HEK293 (cell line): Measurements from ENCODE around the gene AKTIP.

ENCODE experiments used
- HOXA7 ChIP-seq: sonication (generic); formaldehyde crosslinking; IDR thresholded peaks from 2 replicates; pipeline ENCODE4 v1.8.1; 2022; ENCODE audit warnings: missing genetic modification reagents, borderline replicate concordance
- KLF9 ChIP-seq: fragments of 450-650 bp; formaldehyde crosslinking; IDR thresholded peaks from 2 replicates; pipeline ENCODE4 v1.5.1; 2016; ENCODE audit warnings: missing biosample characterization, missing genetic modification characterization, low read depth
- PRDM1 ChIP-seq: fragments of 450-650 bp; formaldehyde crosslinking; IDR thresholded peaks from 2 replicates; pipeline ENCODE4; 2016; ENCODE audit warnings: missing biosample characterization, missing genetic modification characterization
- ZBTB7A ChIP-seq: fragments of 450-650 bp; formaldehyde crosslinking; IDR thresholded peaks from 2 replicates; pipeline ENCODE4 v1.5.1; 2016; ENCODE audit warnings: low read depth, missing biosample characterization, missing genetic modification characterization
- ZNF138 ChIP-seq: fragments of 450-650 bp; formaldehyde crosslinking; IDR thresholded peaks from 2 replicates; pipeline ENCODE4 v1.5.1; 2016; ENCODE audit warnings: missing biosample characterization, missing genetic modification characterization, borderline replicate concordance
- ZNF140 ChIP-seq: fragments of 450-650 bp; formaldehyde crosslinking; IDR thresholded peaks from 2 replicates; pipeline ENCODE4 v1.5.1; 2016; ENCODE audit warnings: missing biosample characterization, missing genetic modification characterization
- ZNF624 ChIP-seq: fragments of 450-650 bp; formaldehyde crosslinking; IDR thresholded peaks from 2 replicates; pipeline ENCODE4 v1.5.1; 2017; ENCODE audit warnings: missing biosample characterization, missing genetic modification characterization
- TF ChIP-seq, protein P1 (sequence below): fragments of 450-650 bp; formaldehyde crosslinking; IDR thresholded peaks from 2 replicates; pipeline ENCODE4 v1.5.1; 2016; ENCODE audit warnings: missing biosample characterization, missing genetic modification characterization
- TF ChIP-seq, protein P2 (sequence below): fragments of 450-650 bp; formaldehyde crosslinking; IDR thresholded peaks from 2 replicates; pipeline ENCODE4 v1.5.1; 2016; ENCODE audit warnings: missing biosample characterization, missing genetic modification characterization
- TF ChIP-seq, protein P3 (sequence below): fragments of 450-650 bp; formaldehyde crosslinking; IDR thresholded peaks from 2 replicates; pipeline ENCODE4 v1.5.1; 2016; ENCODE audit warnings: missing biosample characterization, missing genetic modification characterization

DNA sequence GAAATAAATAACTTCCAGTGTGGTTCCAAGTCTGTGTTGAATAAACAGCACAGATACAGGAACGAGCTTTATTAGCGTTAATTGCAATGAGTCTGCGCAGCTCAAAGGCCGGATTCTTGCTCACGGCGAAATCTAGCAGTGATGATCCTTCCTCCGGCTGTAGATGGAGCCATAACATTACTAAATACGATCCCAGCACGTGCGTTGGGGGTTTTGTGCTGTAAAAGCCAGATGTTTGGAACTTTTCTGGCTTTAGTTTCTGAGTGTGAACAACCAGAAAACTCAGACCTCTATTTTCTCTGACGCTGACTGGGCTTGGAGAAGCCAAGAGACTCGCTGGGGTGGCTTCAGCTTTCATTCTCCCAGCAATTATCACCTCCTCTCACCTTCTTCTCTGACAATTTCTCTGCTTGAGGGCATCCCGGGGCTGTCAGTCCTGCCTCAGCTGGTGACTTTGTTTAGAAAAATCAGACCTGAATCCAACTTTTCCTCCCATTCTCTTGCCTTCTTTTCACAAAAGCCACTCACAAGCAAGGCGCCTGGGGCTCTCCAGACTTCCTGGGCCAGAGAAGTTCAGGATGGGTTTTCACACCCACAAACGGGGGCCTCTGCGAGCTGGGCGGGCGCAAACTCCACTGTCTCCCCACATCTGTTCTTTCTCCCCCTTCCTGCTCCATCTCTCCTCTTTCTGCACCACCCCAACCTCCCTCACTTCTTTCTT lies 47.1 kb upstream of the AKTIP start:
- TF ChIP-seq HOXA7 (CRISPR knock-in tag) (no peak), ZBTB7A (tag by site-specific recombination) (no peak), ZNF138 (no peak), PRDM1 (tag by site-specific recombination) (no peak; the same call in 1 of the 2 replicates), ZNF624 (tag by site-specific recombination) (no peak), KLF9 (tag by site-specific recombination) (no peak), ZNF140 (tag by site-specific recombination) (no peak)
- TF ChIP-seq, protein P1, sequence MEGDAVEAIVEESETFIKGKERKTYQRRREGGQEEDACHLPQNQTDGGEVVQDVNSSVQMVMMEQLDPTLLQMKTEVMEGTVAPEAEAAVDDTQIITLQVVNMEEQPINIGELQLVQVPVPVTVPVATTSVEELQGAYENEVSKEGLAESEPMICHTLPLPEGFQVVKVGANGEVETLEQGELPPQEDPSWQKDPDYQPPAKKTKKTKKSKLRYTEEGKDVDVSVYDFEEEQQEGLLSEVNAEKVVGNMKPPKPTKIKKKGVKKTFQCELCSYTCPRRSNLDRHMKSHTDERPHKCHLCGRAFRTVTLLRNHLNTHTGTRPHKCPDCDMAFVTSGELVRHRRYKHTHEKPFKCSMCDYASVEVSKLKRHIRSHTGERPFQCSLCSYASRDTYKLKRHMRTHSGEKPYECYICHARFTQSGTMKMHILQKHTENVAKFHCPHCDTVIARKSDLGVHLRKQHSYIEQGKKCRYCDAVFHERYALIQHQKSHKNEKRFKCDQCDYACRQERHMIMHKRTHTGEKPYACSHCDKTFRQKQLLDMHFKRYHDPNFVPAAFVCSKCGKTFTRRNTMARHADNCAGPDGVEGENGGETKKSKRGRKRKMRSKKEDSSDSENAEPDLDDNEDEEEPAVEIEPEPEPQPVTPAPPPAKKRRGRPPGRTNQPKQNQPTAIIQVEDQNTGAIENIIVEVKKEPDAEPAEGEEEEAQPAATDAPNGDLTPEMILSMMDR (tag by site-specific recombination) = peak; percentile 83
- TF ChIP-seq, protein P2, sequence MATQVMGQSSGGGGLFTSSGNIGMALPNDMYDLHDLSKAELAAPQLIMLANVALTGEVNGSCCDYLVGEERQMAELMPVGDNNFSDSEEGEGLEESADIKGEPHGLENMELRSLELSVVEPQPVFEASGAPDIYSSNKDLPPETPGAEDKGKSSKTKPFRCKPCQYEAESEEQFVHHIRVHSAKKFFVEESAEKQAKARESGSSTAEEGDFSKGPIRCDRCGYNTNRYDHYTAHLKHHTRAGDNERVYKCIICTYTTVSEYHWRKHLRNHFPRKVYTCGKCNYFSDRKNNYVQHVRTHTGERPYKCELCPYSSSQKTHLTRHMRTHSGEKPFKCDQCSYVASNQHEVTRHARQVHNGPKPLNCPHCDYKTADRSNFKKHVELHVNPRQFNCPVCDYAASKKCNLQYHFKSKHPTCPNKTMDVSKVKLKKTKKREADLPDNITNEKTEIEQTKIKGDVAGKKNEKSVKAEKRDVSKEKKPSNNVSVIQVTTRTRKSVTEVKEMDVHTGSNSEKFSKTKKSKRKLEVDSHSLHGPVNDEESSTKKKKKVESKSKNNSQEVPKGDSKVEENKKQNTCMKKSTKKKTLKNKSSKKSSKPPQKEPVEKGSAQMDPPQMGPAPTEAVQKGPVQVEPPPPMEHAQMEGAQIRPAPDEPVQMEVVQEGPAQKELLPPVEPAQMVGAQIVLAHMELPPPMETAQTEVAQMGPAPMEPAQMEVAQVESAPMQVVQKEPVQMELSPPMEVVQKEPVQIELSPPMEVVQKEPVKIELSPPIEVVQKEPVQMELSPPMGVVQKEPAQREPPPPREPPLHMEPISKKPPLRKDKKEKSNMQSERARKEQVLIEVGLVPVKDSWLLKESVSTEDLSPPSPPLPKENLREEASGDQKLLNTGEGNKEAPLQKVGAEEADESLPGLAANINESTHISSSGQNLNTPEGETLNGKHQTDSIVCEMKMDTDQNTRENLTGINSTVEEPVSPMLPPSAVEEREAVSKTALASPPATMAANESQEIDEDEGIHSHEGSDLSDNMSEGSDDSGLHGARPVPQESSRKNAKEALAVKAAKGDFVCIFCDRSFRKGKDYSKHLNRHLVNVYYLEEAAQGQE (tag by site-specific recombination) = no peak
- TF ChIP-seq, protein P3, sequence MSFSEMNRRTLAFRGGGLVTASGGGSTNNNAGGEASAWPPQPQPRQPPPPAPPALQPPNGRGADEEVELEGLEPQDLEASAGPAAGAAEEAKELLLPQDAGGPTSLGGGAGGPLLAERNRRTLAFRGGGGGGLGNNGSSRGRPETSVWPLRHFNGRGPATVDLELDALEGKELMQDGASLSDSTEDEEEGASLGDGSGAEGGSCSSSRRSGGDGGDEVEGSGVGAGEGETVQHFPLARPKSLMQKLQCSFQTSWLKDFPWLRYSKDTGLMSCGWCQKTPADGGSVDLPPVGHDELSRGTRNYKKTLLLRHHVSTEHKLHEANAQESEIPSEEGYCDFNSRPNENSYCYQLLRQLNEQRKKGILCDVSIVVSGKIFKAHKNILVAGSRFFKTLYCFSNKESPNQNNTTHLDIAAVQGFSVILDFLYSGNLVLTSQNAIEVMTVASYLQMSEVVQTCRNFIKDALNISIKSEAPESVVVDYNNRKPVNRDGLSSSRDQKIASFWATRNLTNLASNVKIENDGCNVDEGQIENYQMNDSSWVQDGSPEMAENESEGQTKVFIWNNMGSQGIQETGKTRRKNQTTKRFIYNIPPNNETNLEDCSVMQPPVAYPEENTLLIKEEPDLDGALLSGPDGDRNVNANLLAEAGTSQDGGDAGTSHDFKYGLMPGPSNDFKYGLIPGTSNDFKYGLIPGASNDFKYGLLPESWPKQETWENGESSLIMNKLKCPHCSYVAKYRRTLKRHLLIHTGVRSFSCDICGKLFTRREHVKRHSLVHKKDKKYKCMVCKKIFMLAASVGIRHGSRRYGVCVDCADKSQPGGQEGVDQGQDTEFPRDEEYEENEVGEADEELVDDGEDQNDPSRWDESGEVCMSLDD (tag by site-specific recombination) = no peak
